Measurements from ENCODE around the gene WDR47. TPM values are rescaled to one million over a fixed set of nuclear protein-coding genes. Genes with fewer than 3 reads are reported as not detected.

Gene WDR47
- total RNA-seq, 1 experiment from 2014 or later = 6.6 TPM

DNA sequence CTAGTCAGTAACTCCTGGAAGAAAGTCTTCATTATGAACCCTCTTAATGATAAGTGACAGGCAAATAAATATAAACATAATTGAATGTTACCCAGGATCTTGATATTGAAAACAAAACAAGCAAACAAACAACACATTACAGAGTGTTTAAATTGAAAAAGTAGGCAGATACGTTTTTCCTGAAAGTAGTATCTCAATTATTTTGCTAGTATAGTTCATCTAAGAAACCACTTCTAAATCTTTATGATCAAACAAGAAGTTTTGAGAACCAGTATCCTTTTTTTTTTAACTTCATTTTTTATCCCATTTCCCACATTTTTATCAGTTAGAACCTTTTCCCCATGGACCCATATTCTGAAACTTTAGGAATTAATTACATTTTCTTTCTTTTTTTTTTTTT is 3.7 kb upstream of the WDR47 start:
- Histone ChIP-seq H3K23me2 (ENCODE audit: insufficient read length, low read depth, low read length, poor library complexity, severe bottlenecking) (peaks cover 7% of the 10 kb centered on the region), H3T11ph (ENCODE audit: low read length) (no peak overlapping the region), H3K56ac (ENCODE audit: insufficient read length, low read depth, low read length) (no peak overlapping the region), H2BK15ac (ENCODE audit: low read depth, low read length) (no peak overlapping the region), H2BK12ac (ENCODE audit: insufficient read length, low read depth, low read length) (no peak overlapping the region), H4K20me1 (ENCODE audit: control insufficient read depth, insufficient read depth, insufficient read length) (no peaks in the 10 kb centered on the region), H3K27ac (ENCODE audit: insufficient read length, low read depth, low read length) (no peak overlapping the region), H4K8ac (replicated peaks; ENCODE audit: insufficient read length, low read depth, low read length) (no peak overlapping the region), H4K91ac (ENCODE audit: insufficient read length, low read depth, low read length) (no peak overlapping the region), H3K4me2 (ENCODE audit: insufficient read depth, insufficient read length, low read length) (no peak overlapping the region), H3K79me2 (ENCODE audit: insufficient read depth, low read length) (no peaks in the 10 kb centered on the region), H3K27me3 (ENCODE audit: insufficient read depth, low read length) (no peaks in the 10 kb centered on the region), H2BK20ac (ENCODE audit: low read depth, low read length, poor library complexity, severe bottlenecking) (no peak overlapping the region), H3K9ac (ENCODE audit: extremely low read depth, insufficient read length, low read length) (no peak overlapping the region), H3K23ac (ENCODE audit: insufficient read length, low read depth, low read length) (no peak overlapping the region), H3K18ac (ENCODE audit: insufficient read length, low read depth, low read length) (no peak overlapping the region), H2BK120ac (ENCODE audit: low read depth, low read length, poor library complexity, severe bottlenecking) (no peak overlapping the region), H3K4me1 (ENCODE audit: insufficient read depth, low read length) (no peaks in the 10 kb centered on the region), H2AFZ (ENCODE audit: low read length) (no peak overlapping the region), H3K4ac (ENCODE audit: low read depth, low read length) (no peak overlapping the region), H4K5ac (ENCODE audit: insufficient read length, low read depth, low read length) (no peak overlapping the region), H3K14ac (ENCODE audit: insufficient read depth, low read length) (no peak overlapping the region), H3K79me1 (ENCODE audit: insufficient read depth, low read depth, low read length, poor library complexity, severe bottlenecking) (no peaks in the 10 kb centered on the region), H2BK5ac (ENCODE audit: insufficient read length, low read length) (no peak overlapping the region), H3K9me3 (ENCODE audit: control insufficient read depth, low read depth, low read length) (no peaks in the 10 kb centered on the region), H2AK5ac (ENCODE audit: insufficient read length, low read length) (no peak overlapping the region)
- H3K9me3 Mint-ChIP-seq = no peaks in the 10 kb centered on the region
- H3K27ac Mint-ChIP-seq = no peak overlapping the region
- TF ChIP-seq, protein P1, sequence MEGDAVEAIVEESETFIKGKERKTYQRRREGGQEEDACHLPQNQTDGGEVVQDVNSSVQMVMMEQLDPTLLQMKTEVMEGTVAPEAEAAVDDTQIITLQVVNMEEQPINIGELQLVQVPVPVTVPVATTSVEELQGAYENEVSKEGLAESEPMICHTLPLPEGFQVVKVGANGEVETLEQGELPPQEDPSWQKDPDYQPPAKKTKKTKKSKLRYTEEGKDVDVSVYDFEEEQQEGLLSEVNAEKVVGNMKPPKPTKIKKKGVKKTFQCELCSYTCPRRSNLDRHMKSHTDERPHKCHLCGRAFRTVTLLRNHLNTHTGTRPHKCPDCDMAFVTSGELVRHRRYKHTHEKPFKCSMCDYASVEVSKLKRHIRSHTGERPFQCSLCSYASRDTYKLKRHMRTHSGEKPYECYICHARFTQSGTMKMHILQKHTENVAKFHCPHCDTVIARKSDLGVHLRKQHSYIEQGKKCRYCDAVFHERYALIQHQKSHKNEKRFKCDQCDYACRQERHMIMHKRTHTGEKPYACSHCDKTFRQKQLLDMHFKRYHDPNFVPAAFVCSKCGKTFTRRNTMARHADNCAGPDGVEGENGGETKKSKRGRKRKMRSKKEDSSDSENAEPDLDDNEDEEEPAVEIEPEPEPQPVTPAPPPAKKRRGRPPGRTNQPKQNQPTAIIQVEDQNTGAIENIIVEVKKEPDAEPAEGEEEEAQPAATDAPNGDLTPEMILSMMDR (conservative IDR thresholded peaks at IDR 0.05) = no peak
- no peaks in the 10 kb centered on the region for H3K36me3 Mint-ChIP-seq (ENCODE audit: insufficient read depth in 1 of 3, low read depth in 3 of 3)
- no peak for DNase-seq
- peaks cover 6% of the 10 kb centered on the region in 2 experiments for H3K4me1 Mint-ChIP-seq
- WGBS (ENCODE audit: extremely low coverage, insufficient read length, low lambda C conversion rate) = no CpG with 5 or more reads among the region's 1 CpG
- peaks cover 3% of the 10 kb centered on the region; the same call in 1 of the 2 replicates for H3K27me3 Mint-ChIP-seq (ENCODE audit: low read depth)
- no peak overlapping the region for H3K4me3 Mint-ChIP-seq
